Liver (tissue), 9 donors: ENCODE measurements around the gene SKA1. TPM values are rescaled to one million over a fixed set of nuclear protein-coding genes. Genes with fewer than 3 reads are reported as not detected.

ENCODE experiments used
- DNase-seq: peaks from one replicate; pipeline ENCODE4 v3.0.0-alpha.2; 2017; ENCODE audit warnings: low spot score
- H3K27ac ChIP-seq, 2 donors: one replicate each; pipeline ENCODE4 v1.7.0; 2013; ENCODE audit warnings: inconsistent platforms in 2 of 2, low read length in 2 of 2, control low read depth in 1 of 2, low read depth in 1 of 2, mild to moderate bottlenecking in 1 of 2
- H3K27me3 ChIP-seq, 4 donors: one replicate each; pipeline versions ENCODE4 v1.6.1 to v1.7.0; 2013; ENCODE audit warnings: low read length in 3 of 4, inconsistent platforms in 1 of 4, mild to moderate bottlenecking in 1 of 4, moderate library complexity in 1 of 4; ENCODE audit not compliant: control insufficient read depth in 4 of 4, insufficient read depth in 4 of 4
- H3K36me3 ChIP-seq, 4 donors: one replicate each; pipeline versions ENCODE4 v1.6.1 to v1.7.0; 2013; ENCODE audit warnings: low read length in 3 of 4, mild to moderate bottlenecking in 3 of 4, low read depth in 1 of 4, moderate library complexity in 1 of 4; ENCODE audit not compliant: control insufficient read depth in 4 of 4, insufficient read depth in 3 of 4
- H3K4me1 ChIP-seq, 4 donors: one replicate each; pipeline versions ENCODE4 v1.6.1 to v1.7.0; 2013; ENCODE audit warnings: low read length in 3 of 4, mild to moderate bottlenecking in 3 of 4, moderate library complexity in 1 of 4; ENCODE audit not compliant: control insufficient read depth in 4 of 4, insufficient read depth in 4 of 4
- H3K4me3 ChIP-seq, 3 donors: one replicate each; pipeline versions ENCODE4 v1.6.1 to v1.7.0; 2013; ENCODE audit warnings: low read length in 3 of 3, control low read depth in 1 of 3, low read depth in 1 of 3, mild to moderate bottlenecking in 1 of 3
- H3K9ac ChIP-seq, 2 donors: one replicate each; pipeline ENCODE4 v1.7.0; 2013; ENCODE audit warnings: low read length in 2 of 2, mild to moderate bottlenecking in 2 of 2, moderate library complexity in 2 of 2, control low read depth in 1 of 2, low read depth in 1 of 2
- H3K9me3 ChIP-seq, 4 donors: one replicate each; pipeline versions ENCODE4 v1.6.1 to v1.7.0; 2013; ENCODE audit warnings: low read length in 3 of 4; ENCODE audit not compliant: control insufficient read depth in 4 of 4
- CTCF ChIP-seq: fragments of 150-350 bp; IDR thresholded peaks from 2 replicates; pipeline ENCODE4 v1.5.1; 2017; ENCODE audit warnings: improper control_type of control experiment, low read depth, low read length; ENCODE audit not compliant: missing input control
- EGR1 ChIP-seq, 2 donors: IDR thresholded peaks; 2 replicates each; pipeline ENCODE4 v1.6.1; 2016 to 2018; ENCODE audit warnings: antibody characterized with exemption in 2 of 2, low read depth in 2 of 2
- FOXA1 ChIP-seq: IDR thresholded peaks from 2 replicates; pipeline ENCODE4 v1.6.1; 2016; ENCODE audit warnings: antibody characterized with exemption
- FOXA2 ChIP-seq: IDR thresholded peaks from 2 replicates; pipeline ENCODE4 v1.6.1; 2016; ENCODE audit warnings: antibody characterized with exemption
- GABPA ChIP-seq, 2 donors: IDR thresholded peaks in 1 of 2; conservative IDR thresholded peaks in 1 of 2; 2 replicates each; pipeline ENCODE4 v1.6.1; 2016; ENCODE audit warnings: antibody characterized with exemption in 2 of 2, mild to moderate bottlenecking in 1 of 2, moderate library complexity in 1 of 2
- HNF4A ChIP-seq, 2 donors: conservative IDR thresholded peaks; 2 replicates each; pipeline ENCODE4 v1.6.1; 2016; ENCODE audit warnings: antibody characterized with exemption in 2 of 2, mild to moderate bottlenecking in 2 of 2
- HNF4G ChIP-seq: IDR thresholded peaks from 2 replicates; pipeline ENCODE4 v1.6.1; 2016; ENCODE audit warnings: antibody characterized with exemption
- JUND ChIP-seq, 2 donors: IDR thresholded peaks; 2 replicates each; pipeline ENCODE4 v1.6.1; 2016; ENCODE audit warnings: antibody characterized with exemption in 2 of 2
- MAX ChIP-seq: IDR thresholded peaks from 2 replicates; pipeline ENCODE4 v1.6.1; 2016; ENCODE audit warnings: antibody characterized with exemption
- NR2F2 ChIP-seq: IDR thresholded peaks from 2 replicates; pipeline ENCODE4 v1.6.1; 2016; ENCODE audit warnings: antibody characterized with exemption
- RAD21 ChIP-seq, 2 donors: IDR thresholded peaks; 2 replicates each; pipeline ENCODE4 v1.6.1; 2016; ENCODE audit warnings: antibody characterized with exemption in 2 of 2, mild to moderate bottlenecking in 2 of 2
- REST ChIP-seq: IDR thresholded peaks from 2 replicates; pipeline ENCODE4 v1.6.1; 2016; ENCODE audit warnings: antibody characterized with exemption, mild to moderate bottlenecking
- RXRA ChIP-seq, 2 donors: IDR thresholded peaks; 2 replicates each; pipeline ENCODE4 v1.6.1; 2017 to 2018; ENCODE audit warnings: antibody characterized with exemption in 2 of 2, mild to moderate bottlenecking in 1 of 2
- SP1 ChIP-seq: IDR thresholded peaks from 2 replicates; pipeline ENCODE4 v1.6.1; 2018; ENCODE audit warnings: antibody characterized with exemption, mild to moderate bottlenecking
- TAF1 ChIP-seq: conservative IDR thresholded peaks from 2 replicates; pipeline ENCODE4 v1.6.1; 2016; ENCODE audit warnings: antibody characterized with exemption, mild to moderate bottlenecking
- YY1 ChIP-seq: IDR thresholded peaks from 2 replicates; pipeline ENCODE4 v1.6.1; 2016; ENCODE audit warnings: antibody characterized with exemption, mild to moderate bottlenecking
- ZBTB33 ChIP-seq: IDR thresholded peaks from 2 replicates; pipeline ENCODE4 v1.6.1; 2016; ENCODE audit warnings: antibody characterized with exemption
- WGBS: extraction: QIAGEN DNeasy Blood & Tissue Kit; methylation state at CpG from one replicate; pipeline ENCODE4 v1.1.7; 2013; 5-methylcytosine and 5-hydroxymethylcytosine counted together
- polyA plus RNA-seq, 2 donors: library from polyadenylated mRNA; stranded (reverse) in 1 of 2; unstranded in 1 of 2; fragments of 200-250 nt in 1 of 2; fragments of >200 nt in 1 of 2; fragmentation: Nextera tagmentation in 1 of 2; extraction: Ambion mirVana in 1 of 2; gene quantifications; one replicate each; pipeline versions ENCODE4 v1.2.1 to v1.2.3, GENCODE V29; 2013 to 2015
- total RNA-seq, 2 donors: library from RNA; depleted of rRNA; stranded (reverse); fragments of >200 nt; gene quantifications; one replicate each; pipeline ENCODE4 v1.2.3, GENCODE V29; 2014
- donor health status: healthy.
- donor health status: healthy.
- donor health status: healthy.
- donor health status: healthy.
- donor health status: healthy.

SKA1 gene
- total and polyA plus RNA-seq, 4 donors = 0.08 to 18.7 (median 0.52) TPM

- DNase-seq = no peak
- no peak overlapping the region for H3K4me3 ChIP-seq
- WGBS = 95% methylated on average over 2 of the region's 2 CpGs
Observed at GRCh38 chr18:50395093-50395492, 20.2 kb downstream of the SKA1 start.

GRCh38 chr18:50396005-50396660, 21.3 kb downstream of the SKA1 start:
- no peak overlapping the region for H3K9ac ChIP-seq
- no peaks in the 10 kb centered on the region for H3K36me3 ChIP-seq
- H3K27ac ChIP-seq = no peak overlapping the region
- no peaks in the 10 kb centered on the region for H3K27me3 ChIP-seq
- no peaks in the 10 kb centered on the region for H3K9me3 ChIP-seq
- 92% methylated on average over 5 of the region's 5 CpGs for WGBS
- DNase-seq = no peak
- no peak overlapping the region for H3K4me3 ChIP-seq
- no peaks in the 10 kb centered on the region for H3K4me1 ChIP-seq
- no peak for TF ChIP-seq FOXA2
- no peak for TF ChIP-seq HNF4A (conservative IDR thresholded peaks at IDR 0.05)
- TF ChIP-seq MAX = no peak
- TF ChIP-seq GABPA (IDR thresholded peaks at IDR 0.05 in 1 of 2, conservative IDR thresholded peaks at IDR 0.05 in 1 of 2) = no peak
- no peak for TF ChIP-seq YY1
- TF ChIP-seq FOXA1 = no peak
- TF ChIP-seq SP1 = no peak
- no peak for TF ChIP-seq RXRA (IDR thresholded peaks at IDR 0.05)
- no peak for TF ChIP-seq JUND (IDR thresholded peaks at IDR 0.05)
- TF ChIP-seq REST = no peak
- no peak for TF ChIP-seq NR2F2
- TF ChIP-seq CTCF = no peak
- no peak for TF ChIP-seq RAD21 (IDR thresholded peaks at IDR 0.05)
- TF ChIP-seq TAF1 = no peak
- TF ChIP-seq HNF4G = no peak
- no peak for TF ChIP-seq EGR1 (IDR thresholded peaks at IDR 0.05; ENCODE audit: low read depth in 2 of 2)

More at GRCh38 chr18:50395093-50395492, 20.2 kb downstream of the SKA1 start:
- TF ChIP-seq RAD21 (IDR thresholded peaks at IDR 0.05) (no peak), JUND (IDR thresholded peaks at IDR 0.05) (no peak), NR2F2 (no peak), ZBTB33 (no peak), HNF4G (no peak), EGR1 (IDR thresholded peaks at IDR 0.05; ENCODE audit: low read depth in 2 of 2) (no peak), CTCF (no peak)
- H3K9ac ChIP-seq = no peak overlapping the region
- no peaks in the 10 kb centered on the region for H3K36me3 ChIP-seq
- no peaks in the 10 kb centered on the region for H3K9me3 ChIP-seq
- no peak overlapping the region for H3K27ac ChIP-seq
- no peaks in the 10 kb centered on the region for H3K27me3 ChIP-seq
- no peaks in the 10 kb centered on the region for H3K4me1 ChIP-seq
